Measurements from ENCODE around the gene SLC5A5. TPM values are rescaled to one million over a fixed set of nuclear protein-coding genes. Genes with fewer than 3 reads are reported as not detected.

Gene SLC5A5
- total and polyA plus RNA-seq, 2 of the 4 experiments (the other 2 are of a cell fraction) = not detected

DNA sequence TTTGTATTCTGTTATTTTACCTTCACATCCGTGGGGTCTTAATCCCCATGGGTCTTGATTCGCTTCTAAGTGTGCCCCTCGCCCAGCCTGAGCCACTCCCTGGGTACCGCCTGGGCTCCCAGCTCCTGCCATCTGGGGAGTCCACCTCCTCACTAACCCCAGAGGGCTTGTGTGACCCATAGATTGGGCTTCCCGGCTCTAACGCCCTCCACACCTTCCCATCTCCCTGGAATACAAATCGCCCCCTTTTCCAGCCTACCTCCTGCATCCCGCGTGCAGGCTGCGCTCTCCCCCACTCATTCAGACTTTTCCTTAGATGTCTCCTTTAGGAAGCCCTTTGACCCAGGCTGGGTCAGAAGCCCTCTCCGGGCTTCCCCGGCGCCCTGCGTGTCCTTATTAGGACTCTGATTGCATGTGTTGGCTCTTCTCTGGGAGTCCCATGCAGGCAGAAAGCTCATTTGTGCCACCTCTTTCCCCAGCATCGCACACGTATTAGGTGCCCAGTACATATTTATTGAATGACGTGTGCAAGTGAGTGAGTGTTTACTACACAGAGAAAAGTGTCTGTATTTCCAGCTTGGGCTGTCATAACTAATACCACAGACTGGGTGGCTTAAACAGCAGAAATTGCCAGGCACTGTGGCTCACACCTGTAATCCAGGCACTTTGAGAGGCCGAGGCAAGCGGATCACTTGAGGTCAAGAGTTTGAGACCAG lies 61.8 kb downstream of the SLC5A5 start:
- Histone ChIP-seq H3K36me3 (ENCODE audit: control insufficient read depth, insufficient read depth, low read length) (peaks cover 4% of the 10 kb centered on the region; the same call in 1 of the 2 replicates), H3K27me3 (ENCODE audit: control insufficient read depth, insufficient read depth, low read length) (peaks cover 2% of the 10 kb centered on the region; the same call in 1 of the 2 replicates), H2BK120ac (ENCODE audit: low read depth, low read length) (no peak overlapping the region), H3K56ac (ENCODE audit: extremely low read depth, insufficient read depth, low read length) (peak overlapping the region; percentile 53; the same call in 1 of the 2 replicates), H3K23ac (ENCODE audit: low read depth, low read length) (peak overlapping the region; percentile 67; the same call in 1 of the 2 replicates), H2AFZ (replicated peaks; ENCODE audit: low read length, poor library complexity) (peak overlapping the region; percentile 100), H2BK5ac (ENCODE audit: low read depth, low read length, poor library complexity, severe bottlenecking) (no peak overlapping the region), H4K5ac (ENCODE audit: low read depth, low read length) (no peak overlapping the region; the same call in 1 of the 2 replicates), H3K27ac (ENCODE audit: insufficient read depth, low read length) (peak overlapping the region; percentile 57; the same call in 1 of the 2 replicates), H3K4me2 (ENCODE audit: low read depth, low read length) (peak overlapping the region; percentile 89), H2AK9ac (replicated peaks; ENCODE audit: low read depth, low read length, poor library complexity) (peak overlapping the region; percentile 96), H3K4me1 (ENCODE audit: control insufficient read depth, insufficient read depth, low read length) (peaks cover 3% of the 10 kb centered on the region; the same call in 1 of the 2 replicates), H2BK15ac (ENCODE audit: low read depth, low read length) (no peak overlapping the region), H4K91ac (ENCODE audit: insufficient read depth, low read depth, low read length) (0 out of 2 replicates have a peak overlapping the region, but pooled peaks have one; percentile 27), H4K20me1 (ENCODE audit: insufficient read depth, low read length) (peaks cover 11% of the 10 kb centered on the region; the same call in 1 of the 2 replicates), H3K4ac (ENCODE audit: low read depth, low read length) (peak overlapping the region; percentile 61), H2BK20ac (ENCODE audit: low read depth, low read length) (no peak overlapping the region), H3K9ac (ENCODE audit: low read depth, low read length) (peak overlapping the region; percentile 87), H3K79me1 (ENCODE audit: low read depth in 1 of 2, low read length in 2 of 2) (peaks cover 0 to 28% of the 10 kb centered on the region in 2 experiments; a peak in 3 of 4 replicates), H3K9me3 (ENCODE audit: control insufficient read depth, insufficient read depth, low read length) (no peaks in the 10 kb centered on the region), H4K8ac (ENCODE audit: low read depth in 2 of 2, low read length in 2 of 2) (peak overlapping the region; percentile 84 to 92), H3K18ac (ENCODE audit: low read depth, low read length) (no peak overlapping the region), H3K9me1 (ENCODE audit: insufficient read depth, low read length) (peaks cover 3% of the 10 kb centered on the region), H3K4me3 (ENCODE audit: insufficient read depth, low read depth, low read length) (peak overlapping the region; percentile 70), H3K14ac (replicated peaks; ENCODE audit: low read depth, low read length) (peak overlapping the region; percentile 84), H2AK5ac (ENCODE audit: low read depth, low read length) (peak overlapping the region; percentile 60)
- BruUV-seq (replicated peaks) = TSS peak; percentile 50
- in situ Hi-C loops (cut with MboI; ENCODE audit: low sequenced_read_pairs) (loop anchor here (25.0 kb wide), 1 partner anchor 129 kb away; no protein-coding TSS in a partner anchor), intact Hi-C loops (cut with micrococcal nuclease) (no loop called here), dilution Hi-C loops (cut with HindIII; ENCODE audit: low sequenced_read_pairs, unreplicated experiment) (no loop called here)
- peak; percentile 42 for DNase-seq
- CTCF ChIA-PET = interaction anchor here (0.6 to 3.0 kb wide), 6 partner anchors 22 to 205 kb away, joined by 3 to 33 read pairs (median 4); partner anchors contain the start of genes ARRDC2, RPL18A and SLC5A5
- no peak for ATAC-seq (ENCODE audit: low read depth)
- 30% methylated on average over 9 of the region's 19 CpGs; no CpG with 5 or more reads in 1 of the 2 experiments for WGBS, 2 experiments (ENCODE audit: extremely low coverage in 2 of 2, insufficient read length in 1 of 2)
- POLR2A ChIA-PET (ENCODE audit: unreplicated experiment) = interaction anchor here (1.4 kb wide), 1 partner anchor 74 kb away, joined by 12 read pairs; the partner anchor contains the start of gene RPL18A
- no peak for TF ChIP-seq NFE2L2 (IDR thresholded peaks at IDR 0.05; ENCODE audit: low read depth, low read length)
- TF ChIP-seq FOS (IDR thresholded peaks at IDR 0.05; ENCODE audit: low read depth, low read length) = no peak
- TF ChIP-seq MAFK (IDR thresholded peaks at IDR 0.05; ENCODE audit: low read depth, low read length) = no peak
- TF ChIP-seq, protein P1, sequence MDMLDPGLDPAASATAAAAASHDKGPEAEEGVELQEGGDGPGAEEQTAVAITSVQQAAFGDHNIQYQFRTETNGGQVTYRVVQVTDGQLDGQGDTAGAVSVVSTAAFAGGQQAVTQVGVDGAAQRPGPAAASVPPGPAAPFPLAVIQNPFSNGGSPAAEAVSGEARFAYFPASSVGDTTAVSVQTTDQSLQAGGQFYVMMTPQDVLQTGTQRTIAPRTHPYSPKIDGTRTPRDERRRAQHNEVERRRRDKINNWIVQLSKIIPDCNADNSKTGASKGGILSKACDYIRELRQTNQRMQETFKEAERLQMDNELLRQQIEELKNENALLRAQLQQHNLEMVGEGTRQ (IDR thresholded peaks at IDR 0.05; ENCODE audit: low read depth, low read length) = no peak
- TF ChIP-seq, protein P2, sequence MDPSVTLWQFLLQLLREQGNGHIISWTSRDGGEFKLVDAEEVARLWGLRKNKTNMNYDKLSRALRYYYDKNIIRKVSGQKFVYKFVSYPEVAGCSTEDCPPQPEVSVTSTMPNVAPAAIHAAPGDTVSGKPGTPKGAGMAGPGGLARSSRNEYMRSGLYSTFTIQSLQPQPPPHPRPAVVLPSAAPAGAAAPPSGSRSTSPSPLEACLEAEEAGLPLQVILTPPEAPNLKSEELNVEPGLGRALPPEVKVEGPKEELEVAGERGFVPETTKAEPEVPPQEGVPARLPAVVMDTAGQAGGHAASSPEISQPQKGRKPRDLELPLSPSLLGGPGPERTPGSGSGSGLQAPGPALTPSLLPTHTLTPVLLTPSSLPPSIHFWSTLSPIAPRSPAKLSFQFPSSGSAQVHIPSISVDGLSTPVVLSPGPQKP (IDR thresholded peaks at IDR 0.05; ENCODE audit: borderline replicate concordance, low read depth, low read length) = no peak
- no peak for TF ChIP-seq MXI1 (IDR thresholded peaks at IDR 0.05; ENCODE audit: borderline replicate concordance, low read depth, low read length)
- no peak for TF ChIP-seq SMC3 (IDR thresholded peaks at IDR 0.05; ENCODE audit: low read depth, low read length)
- TF ChIP-seq RAD21 (IDR thresholded peaks at IDR 0.05; ENCODE audit: low read length) = no peak
- no peak for TF ChIP-seq RFX5 (IDR thresholded peaks at IDR 0.05; ENCODE audit: low read depth, low read length)
- no peak for TF ChIP-seq MAZ (IDR thresholded peaks at IDR 0.05; ENCODE audit: borderline replicate concordance, low read depth, low read length)
- no peak for TF ChIP-seq CHD1 (IDR thresholded peaks at IDR 0.05; ENCODE audit: low read depth, low read length)
- TF ChIP-seq, protein P3, sequence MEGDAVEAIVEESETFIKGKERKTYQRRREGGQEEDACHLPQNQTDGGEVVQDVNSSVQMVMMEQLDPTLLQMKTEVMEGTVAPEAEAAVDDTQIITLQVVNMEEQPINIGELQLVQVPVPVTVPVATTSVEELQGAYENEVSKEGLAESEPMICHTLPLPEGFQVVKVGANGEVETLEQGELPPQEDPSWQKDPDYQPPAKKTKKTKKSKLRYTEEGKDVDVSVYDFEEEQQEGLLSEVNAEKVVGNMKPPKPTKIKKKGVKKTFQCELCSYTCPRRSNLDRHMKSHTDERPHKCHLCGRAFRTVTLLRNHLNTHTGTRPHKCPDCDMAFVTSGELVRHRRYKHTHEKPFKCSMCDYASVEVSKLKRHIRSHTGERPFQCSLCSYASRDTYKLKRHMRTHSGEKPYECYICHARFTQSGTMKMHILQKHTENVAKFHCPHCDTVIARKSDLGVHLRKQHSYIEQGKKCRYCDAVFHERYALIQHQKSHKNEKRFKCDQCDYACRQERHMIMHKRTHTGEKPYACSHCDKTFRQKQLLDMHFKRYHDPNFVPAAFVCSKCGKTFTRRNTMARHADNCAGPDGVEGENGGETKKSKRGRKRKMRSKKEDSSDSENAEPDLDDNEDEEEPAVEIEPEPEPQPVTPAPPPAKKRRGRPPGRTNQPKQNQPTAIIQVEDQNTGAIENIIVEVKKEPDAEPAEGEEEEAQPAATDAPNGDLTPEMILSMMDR (conservative IDR thresholded peaks at IDR 0.05; ENCODE audit: low read depth, low read length) = no peak
- TF ChIP-seq BHLHE40 (IDR thresholded peaks at IDR 0.05; ENCODE audit: low read depth, low read length) = no peak
